GM23338 (cell line): ENCODE results near the gene C19orf25.

ENCODE experiments used
- CREB1 ChIP-seq: fragments of 250-450 bp; sonication (Bioruptor Pico); IDR thresholded peaks from 2 replicates; pipeline ENCODE4 v1.5.0; 2020; ENCODE audit warnings: low read depth, mild to moderate bottlenecking, moderate library complexity
- CTCF ChIP-seq, 2 experiments: fragments of 200-600 bp in 1 of 2; sonication (generic) in 1 of 2; conservative IDR thresholded peaks; 2 replicates each; pipeline versions ENCODE4 v1.5.1 to v1.6.1; 2016 to 2017; ENCODE audit warnings: antibody characterized with exemption in 2 of 2, low read depth in 2 of 2, mild to moderate bottlenecking in 2 of 2, moderate library complexity in 1 of 2
- ETS1 ChIP-seq: IDR thresholded peaks from 2 replicates; pipeline ENCODE4 v1.6.1; 2016; ENCODE audit warnings: antibody characterized with exemption
- EZH2 ChIP-seq: fragments of 200-600 bp; sonication (generic); IDR thresholded peaks from one replicate; pipeline ENCODE4 v1.8.0; 2017; ENCODE audit warnings: antibody characterized with exemption, mild to moderate bottlenecking, low read depth; ENCODE audit not compliant: unreplicated experiment
- EZH2phosphoT487 ChIP-seq: fragments of 200-600 bp; sonication (generic); IDR thresholded peaks from one replicate; pipeline ENCODE4 v1.8.1; 2018; ENCODE audit warnings: antibody characterized with exemption; ENCODE audit not compliant: unreplicated experiment
- JUNB ChIP-seq: IDR thresholded peaks from one replicate; pipeline ENCODE4 v1.6.1; 2016; ENCODE audit warnings: antibody characterized with exemption; ENCODE audit not compliant: unreplicated experiment
- NANOG ChIP-seq: IDR thresholded peaks from 2 replicates; pipeline ENCODE4 v1.6.1; 2016; ENCODE audit warnings: antibody characterized with exemption, borderline replicate concordance
- POLR2AphosphoS5 ChIP-seq: IDR thresholded peaks from 2 replicates; pipeline ENCODE4 v1.6.1; 2016; ENCODE audit warnings: antibody characterized with exemption, low read depth
- REST ChIP-seq: IDR thresholded peaks from one replicate; pipeline ENCODE4 v1.6.1; 2018; ENCODE audit warnings: antibody characterized with exemption; ENCODE audit not compliant: unreplicated experiment
- ZNF114 ChIP-seq: fragments of 250-450 bp; sonication (Bioruptor Pico); IDR thresholded peaks from 2 replicates; pipeline ENCODE4 v1.5.0; 2020; ENCODE audit warnings: mild to moderate bottlenecking, moderate library complexity
- ZNF331 ChIP-seq: fragments of 250-450 bp; sonication (Bioruptor Pico); IDR thresholded peaks from 2 replicates; pipeline ENCODE4 v1.5.0; 2020; ENCODE audit warnings: low read depth, mild to moderate bottlenecking, moderate library complexity

- TF ChIP-seq EZH2: no peak
- no peak for TF ChIP-seq ETS1
- TF ChIP-seq CTCF (conservative IDR thresholded peaks at IDR 0.05; ENCODE audit: low read depth in 2 of 2): no peak
- no peak for TF ChIP-seq POLR2AphosphoS5
- no peak for TF ChIP-seq REST
- TF ChIP-seq EZH2phosphoT487: no peak
- TF ChIP-seq JUNB: no peak
- TF ChIP-seq CREB1: no peak
- TF ChIP-seq ZNF331 (CRISPR knock-in tag): no peak
- TF ChIP-seq NANOG: no peak
- no peak for TF ChIP-seq ZNF114 (CRISPR knock-in tag)
Measured at GRCh38 chr19:1457892-1458291, 21.1 kb downstream of the C19orf25 start.
